Caco-2 (cell line): ENCODE measurements around the gene ATP6V0D1. TPM values are rescaled to one million over a fixed set of nuclear protein-coding genes. Genes with fewer than 3 reads are reported as not detected.

Experiments used
- BruUV-seq: library from RNA; stranded (reverse); fragments of 400-500 nt; replicated peaks from 2 replicates; lab custom pipeline; 2021; lab: Mats Ljungman, UMichigan
- CTCF ChIA-PET: fragments of 300-600 bp; sonication (Branson Sonifier 250); formaldehyde crosslinking; loops from one replicate; lab custom pipeline; 2022; ENCODE audit warnings: antibody characterized with exemption; lab: Charles Lee
- POLR2A ChIA-PET: fragments of 300-600 bp; sonication (Branson Sonifier 250); formaldehyde crosslinking; loops from one replicate; lab custom pipeline; 2022; ENCODE audit warnings: antibody characterized with exemption; lab: Charles Lee
- DNase-seq, 2 experiments: peaks; one replicate each; pipeline versions ENCODE4 v3.0.0 to v3.0.0-alpha.2; 2020 to 2022
- H3K27me3 ChIP-seq: replicated peaks from 2 replicates; pipeline ENCODE4 v1.6.0; 2011; ENCODE audit warnings: low read length; ENCODE audit not compliant: control insufficient read depth, insufficient read depth
- H3K36me3 ChIP-seq: 2 replicates; pipeline ENCODE4 v1.5.1; 2011; ENCODE audit warnings: low read length; ENCODE audit not compliant: control insufficient read depth, insufficient read depth
- H3K4me1 ChIP-seq: fragments of 250-450 bp; sonication (Bioruptor Pico); 2 replicates; pipeline ENCODE4 v1.5.1; 2020; ENCODE audit warnings: mild to moderate bottlenecking
- H3K4me3 ChIP-seq: 2 replicates; pipeline ENCODE4 v1.5.1; 2011; ENCODE audit warnings: low read depth, mild to moderate bottlenecking, control low read depth, low read length
- H3K9me3 ChIP-seq: fragments of 250-450 bp; sonication (Bioruptor Pico); 2 replicates; pipeline ENCODE4 v1.5.1; 2020; ENCODE audit warnings: mild to moderate bottlenecking, moderate library complexity
- H3K27ac Mint-ChIP-seq: one replicate; pipeline ENCODE4 v1.8.0; 2022; ENCODE audit warnings: mixed read lengths; ENCODE audit not compliant: unreplicated experiment
- H3K27me3 Mint-ChIP-seq: one replicate; pipeline ENCODE4 v1.8.0; 2022; ENCODE audit warnings: mixed read lengths; ENCODE audit not compliant: insufficient read depth, unreplicated experiment
- H3K36me3 Mint-ChIP-seq: one replicate; pipeline ENCODE4 v1.8.0; 2022; ENCODE audit warnings: mild to moderate bottlenecking, mixed read lengths; ENCODE audit not compliant: insufficient read depth, unreplicated experiment
- H3K4me1 Mint-ChIP-seq: one replicate; pipeline ENCODE4 v1.8.0; 2022; ENCODE audit warnings: low read depth, mixed read lengths; ENCODE audit not compliant: unreplicated experiment
- H3K4me3 Mint-ChIP-seq: one replicate; pipeline ENCODE4 v1.8.0; 2022; ENCODE audit warnings: mild to moderate bottlenecking, moderate library complexity, mixed read lengths; ENCODE audit not compliant: unreplicated experiment
- H3K9me3 Mint-ChIP-seq: one replicate; pipeline ENCODE4 v1.8.0; 2022; ENCODE audit warnings: mixed read lengths; ENCODE audit not compliant: unreplicated experiment
- CTCF ChIP-seq, 2 experiments: fragments of 200-600 bp in 1 of 2; IDR thresholded peaks; 1 replicate in 1 of 2; 2 replicates in 1 of 2; pipeline versions ENCODE4 v1.5.1 to v1.8.0; 2011 to 2022; ENCODE audit warnings: antibody characterized with exemption in 1 of 2, control low read depth in 1 of 2, inconsistent platforms in 1 of 2, low read depth in 1 of 2, low read length in 1 of 2, mild to moderate bottlenecking in 1 of 2, moderate library complexity in 1 of 2; ENCODE audit not compliant: insufficient read depth in 1 of 2, severe bottlenecking in 1 of 2, unreplicated experiment in 1 of 2
- intact Hi-C: fragments of 100-400 bp; cut with micrococcal nuclease; formaldehyde crosslinking; loops from one replicate; pipeline ENCODE4 v1.10.0; 2022; ENCODE audit not compliant: unreplicated experiment
- total RNA-seq: library from RNA; stranded (reverse); gene quantifications from 2 replicates; pipeline ENCODE4 v1.2.3, GENCODE V29; 2022

ATP6V0D1 gene
- total RNA-seq, 1 experiment from 2014 or later = 110 TPM

- ChIA-PET POLR2A (interaction anchor here (0.5 kb wide), 1 partner anchor 446 kb away, joined by 3 read pairs; no protein-coding TSS in a partner anchor), CTCF (no interaction called here)
- no peaks in the 10 kb centered on the region; the same call in 1 of the 2 replicates for H3K36me3 ChIP-seq
- intact Hi-C loops = no loop called here
- Mint-ChIP-seq H3K9me3 (no peaks in the 10 kb centered on the region), H3K27me3 (no peaks in the 10 kb centered on the region), H3K27ac (no peak overlapping the region), H3K4me1 (no peaks in the 10 kb centered on the region), H3K36me3 (peaks cover 10% of the 10 kb centered on the region), H3K4me3 (no peak overlapping the region)
- no peaks in the 10 kb centered on the region for H3K9me3 ChIP-seq
- no peak for TF ChIP-seq CTCF (IDR thresholded peaks at IDR 0.05; ENCODE audit: insufficient read depth in 1 of 2, low read depth in 1 of 2, low read length in 1 of 2, severe bottlenecking in 1 of 2, unreplicated experiment in 1 of 2)
- no peaks in the 10 kb centered on the region for H3K4me1 ChIP-seq
- no peaks in the 10 kb centered on the region for H3K27me3 ChIP-seq
- no peak for DNase-seq
- H3K4me3 ChIP-seq = no peak overlapping the region
- BruUV-seq = no TSS peak
Observed at GRCh38 chr16:67454104-67454503, 26.9 kb downstream of the ATP6V0D1 start.

GRCh38 chr16:67451704-67452435 lies 29.1 kb downstream of the ATP6V0D1 start:
- CTCF ChIA-PET = interaction anchor here (1.0 kb wide), 1 partner anchor 13 kb away, joined by 4 read pairs; no protein-coding TSS in a partner anchor
- TF ChIP-seq CTCF (IDR thresholded peaks at IDR 0.05; ENCODE audit: insufficient read depth in 1 of 2, low read depth in 1 of 2, low read length in 1 of 2, severe bottlenecking in 1 of 2, unreplicated experiment in 1 of 2) = no peak
- BruUV-seq = no TSS peak
- POLR2A ChIA-PET = no interaction called here
- Mint-ChIP-seq H3K36me3 (peaks cover 6% of the 10 kb centered on the region), H3K4me3 (no peak overlapping the region), H3K27me3 (no peaks in the 10 kb centered on the region), H3K9me3 (no peaks in the 10 kb centered on the region), H3K27ac (no peak overlapping the region), H3K4me1 (no peaks in the 10 kb centered on the region)
- Histone ChIP-seq H3K36me3 (no peaks in the 10 kb centered on the region; the same call in 1 of the 2 replicates), H3K9me3 (no peaks in the 10 kb centered on the region), H3K4me3 (no peak overlapping the region), H3K4me1 (no peaks in the 10 kb centered on the region), H3K27me3 (no peaks in the 10 kb centered on the region)
- intact Hi-C loops = no loop called here
- DNase-seq = no peak

GRCh38 chr16:67451061-67451703 lies 29.8 kb downstream of the ATP6V0D1 start:
- ChIA-PET CTCF (interaction anchor here (1.0 kb wide), 1 partner anchor 14 kb away, joined by 4 read pairs; no protein-coding TSS in a partner anchor), POLR2A (interaction anchor here (0.6 kb wide), 1 partner anchor 341 kb away, joined by 3 read pairs; no protein-coding TSS in a partner anchor)
- DNase-seq = no peak
- intact Hi-C loops = no loop called here
- Mint-ChIP-seq H3K27me3 (no peaks in the 10 kb centered on the region), H3K4me1 (no peaks in the 10 kb centered on the region), H3K4me3 (no peak overlapping the region), H3K36me3 (peaks cover 6% of the 10 kb centered on the region), H3K27ac (no peak overlapping the region), H3K9me3 (no peaks in the 10 kb centered on the region)
- no peaks in the 10 kb centered on the region for H3K27me3 ChIP-seq
- H3K36me3 ChIP-seq = no peaks in the 10 kb centered on the region; the same call in 1 of the 2 replicates
- H3K9me3 ChIP-seq = no peaks in the 10 kb centered on the region
- H3K4me3 ChIP-seq = no peak overlapping the region
- no TSS peak for BruUV-seq
- no peaks in the 10 kb centered on the region for H3K4me1 ChIP-seq
- TF ChIP-seq CTCF (IDR thresholded peaks at IDR 0.05; ENCODE audit: insufficient read depth in 1 of 2, low read depth in 1 of 2, low read length in 1 of 2, severe bottlenecking in 1 of 2, unreplicated experiment in 1 of 2) = no peak
